Measurements from ENCODE around the gene TEDC1.

Gene TEDC1

GRCh38 chr14:105450123-105450505 lies 40.9 kb upstream of the TEDC1 start:
- Histone ChIP-seq H3K9me3 (no peaks in the 10 kb centered on the region), H3K4me1 (ENCODE audit: control insufficient read depth in 1 of 2, insufficient read depth in 1 of 2, low read depth in 1 of 2, low read length in 1 of 2) (no peaks in the 10 kb centered on the region), H3K27me3 (no peaks in the 10 kb centered on the region), H3K27ac (no peak overlapping the region), H3K36me3 (peaks cover 36% of the 10 kb centered on the region), H3K4me3 (ENCODE audit: low read depth in 1 of 2, low read length in 1 of 2) (no peak overlapping the region)
- TF ChIP-seq, protein P1, sequence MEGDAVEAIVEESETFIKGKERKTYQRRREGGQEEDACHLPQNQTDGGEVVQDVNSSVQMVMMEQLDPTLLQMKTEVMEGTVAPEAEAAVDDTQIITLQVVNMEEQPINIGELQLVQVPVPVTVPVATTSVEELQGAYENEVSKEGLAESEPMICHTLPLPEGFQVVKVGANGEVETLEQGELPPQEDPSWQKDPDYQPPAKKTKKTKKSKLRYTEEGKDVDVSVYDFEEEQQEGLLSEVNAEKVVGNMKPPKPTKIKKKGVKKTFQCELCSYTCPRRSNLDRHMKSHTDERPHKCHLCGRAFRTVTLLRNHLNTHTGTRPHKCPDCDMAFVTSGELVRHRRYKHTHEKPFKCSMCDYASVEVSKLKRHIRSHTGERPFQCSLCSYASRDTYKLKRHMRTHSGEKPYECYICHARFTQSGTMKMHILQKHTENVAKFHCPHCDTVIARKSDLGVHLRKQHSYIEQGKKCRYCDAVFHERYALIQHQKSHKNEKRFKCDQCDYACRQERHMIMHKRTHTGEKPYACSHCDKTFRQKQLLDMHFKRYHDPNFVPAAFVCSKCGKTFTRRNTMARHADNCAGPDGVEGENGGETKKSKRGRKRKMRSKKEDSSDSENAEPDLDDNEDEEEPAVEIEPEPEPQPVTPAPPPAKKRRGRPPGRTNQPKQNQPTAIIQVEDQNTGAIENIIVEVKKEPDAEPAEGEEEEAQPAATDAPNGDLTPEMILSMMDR (IDR thresholded peaks at IDR 0.05) = no peak

- Histone ChIP-seq H3K27me3 (no peaks in the 10 kb centered on the region), H3K9me3 (no peaks in the 10 kb centered on the region), H3K4me3 (ENCODE audit: low read depth in 1 of 2, low read length in 1 of 2) (no peak overlapping the region), H3K4me1 (ENCODE audit: control insufficient read depth in 1 of 2, insufficient read depth in 1 of 2, low read depth in 1 of 2, low read length in 1 of 2) (no peaks in the 10 kb centered on the region), H3K36me3 (peaks cover 46% of the 10 kb centered on the region), H3K27ac (no peak overlapping the region)
- TF ChIP-seq, protein P1 (IDR thresholded peaks at IDR 0.05) = no peak
Observed at GRCh38 chr14:105450864-105451720, 40.0 kb upstream of the TEDC1 start.

- H3K36me3 ChIP-seq = peaks cover 58% of the 10 kb centered on the region
- no peak overlapping the region for H3K4me3 ChIP-seq (ENCODE audit: low read depth in 1 of 2, low read length in 1 of 2)
- no peaks in the 10 kb centered on the region for H3K27me3 ChIP-seq
- H3K9me3 ChIP-seq = no peaks in the 10 kb centered on the region
- TF ChIP-seq, protein P1 (IDR thresholded peaks at IDR 0.05) = no peak
- no peak overlapping the region for H3K27ac ChIP-seq
- no peaks in the 10 kb centered on the region for H3K4me1 ChIP-seq (ENCODE audit: control insufficient read depth in 1 of 2, insufficient read depth in 1 of 2, low read depth in 1 of 2, low read length in 1 of 2)
Observed at GRCh38 chr14:105452963-105453362, 38.1 kb upstream of the TEDC1 start.

GRCh38 chr14:105453847-105454246 lies 37.2 kb upstream of the TEDC1 start:
- H3K4me3 ChIP-seq (ENCODE audit: low read depth in 1 of 2, low read length in 1 of 2) = no peak overlapping the region

DNA sequence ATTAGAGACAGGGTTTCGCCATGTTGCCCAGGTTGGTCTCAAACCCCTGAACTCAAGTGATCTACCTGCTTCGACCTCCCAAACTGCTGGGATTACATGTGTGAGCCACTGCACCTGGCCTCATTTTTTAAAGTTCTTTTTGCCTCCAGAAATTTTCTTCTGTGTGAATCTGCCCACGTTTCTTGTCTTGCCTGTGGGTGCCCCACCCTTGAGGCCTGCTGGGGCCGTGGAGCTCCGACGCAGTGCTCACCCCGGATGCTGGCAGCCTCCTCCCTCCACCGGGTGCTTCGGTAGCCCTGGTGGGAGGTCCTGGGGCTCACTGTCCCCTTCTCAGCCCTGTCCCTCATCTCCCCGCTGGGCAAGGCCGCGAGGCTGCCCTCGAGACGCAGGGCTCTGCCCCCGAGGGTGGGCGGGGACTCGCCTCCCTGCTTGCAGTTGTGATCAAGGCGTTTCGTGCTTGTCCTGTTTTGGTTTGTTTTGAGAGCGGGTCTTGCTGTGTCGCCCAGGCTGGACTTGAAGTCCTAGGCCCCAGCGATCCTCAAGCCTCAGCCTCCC lies 35.9 kb upstream of the TEDC1 start:
- peaks cover 54% of the 10 kb centered on the region for H3K36me3 ChIP-seq
- H3K27ac ChIP-seq = no peak overlapping the region
- TF ChIP-seq, protein P1 (IDR thresholded peaks at IDR 0.05) = no peak

More at GRCh38 chr14:105453847-105454246, 37.2 kb upstream of the TEDC1 start:
- TF ChIP-seq, protein P1 (IDR thresholded peaks at IDR 0.05) = no peak
- Histone ChIP-seq H3K27me3 (no peaks in the 10 kb centered on the region), H3K4me1 (ENCODE audit: control insufficient read depth in 1 of 2, insufficient read depth in 1 of 2, low read depth in 1 of 2, low read length in 1 of 2) (no peaks in the 10 kb centered on the region), H3K27ac (no peak overlapping the region), H3K36me3 (peaks cover 58% of the 10 kb centered on the region), H3K9me3 (no peaks in the 10 kb centered on the region)

More for the DNA sequence above, 35.9 kb upstream of the TEDC1 start:
- no peaks in the 10 kb centered on the region for H3K4me1 ChIP-seq (ENCODE audit: control insufficient read depth in 1 of 2, insufficient read depth in 1 of 2, low read depth in 1 of 2, low read length in 1 of 2)
- no peaks in the 10 kb centered on the region for H3K27me3 ChIP-seq
- H3K9me3 ChIP-seq = no peaks in the 10 kb centered on the region
- no peak overlapping the region for H3K4me3 ChIP-seq (ENCODE audit: low read depth in 1 of 2, low read length in 1 of 2)
